Thyroid gland (tissue), 4 donors: ENCODE results near the gene TPCN1.

ENCODE experiments used
- POLR2A ChIP-seq, 2 donors: fragments of 450-650 bp; IDR thresholded peaks; one replicate each; pipeline ENCODE4 v1.6.1; 2017; ENCODE audit warnings: antibody characterized with exemption in 2 of 2, mild to moderate bottlenecking in 2 of 2, moderate library complexity in 1 of 2
- TF ChIP-seq, protein P1 (sequence below), 6 experiments: fragments of 200-600 bp in 3 of 6; fragments of 450-650 bp in 3 of 6; sonication (generic) in 3 of 6; IDR thresholded peaks; one replicate each; pipeline ENCODE4 v1.5.1; 2016 to 2019; ENCODE audit warnings: antibody characterized with exemption in 6 of 6, mild to moderate bottlenecking in 2 of 6, inconsistent platforms in 1 of 6, moderate library complexity in 1 of 6

DNA sequence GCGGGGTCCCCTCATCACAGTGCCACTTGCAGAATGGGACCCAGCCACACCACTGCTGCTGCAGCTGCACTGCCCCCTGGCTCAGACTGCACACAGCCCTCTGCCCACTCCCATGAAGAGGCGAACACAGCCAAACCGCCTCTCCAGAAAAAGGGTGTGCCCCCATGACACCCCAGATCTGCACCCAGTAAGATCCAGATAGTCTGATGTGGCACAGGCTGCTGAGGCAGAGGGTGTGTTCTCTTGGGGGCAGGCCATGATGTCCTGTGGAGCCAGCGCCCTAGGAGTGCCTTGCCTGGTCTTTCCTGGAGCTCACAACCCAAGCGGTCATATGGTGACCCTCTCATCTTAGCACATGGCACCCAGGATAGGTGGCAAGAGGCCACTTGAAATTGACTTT lies 69.2 kb downstream of the TPCN1 start:
- no peak for TF ChIP-seq POLR2A (IDR thresholded peaks at IDR 0.05)
- TF ChIP-seq, protein P1, sequence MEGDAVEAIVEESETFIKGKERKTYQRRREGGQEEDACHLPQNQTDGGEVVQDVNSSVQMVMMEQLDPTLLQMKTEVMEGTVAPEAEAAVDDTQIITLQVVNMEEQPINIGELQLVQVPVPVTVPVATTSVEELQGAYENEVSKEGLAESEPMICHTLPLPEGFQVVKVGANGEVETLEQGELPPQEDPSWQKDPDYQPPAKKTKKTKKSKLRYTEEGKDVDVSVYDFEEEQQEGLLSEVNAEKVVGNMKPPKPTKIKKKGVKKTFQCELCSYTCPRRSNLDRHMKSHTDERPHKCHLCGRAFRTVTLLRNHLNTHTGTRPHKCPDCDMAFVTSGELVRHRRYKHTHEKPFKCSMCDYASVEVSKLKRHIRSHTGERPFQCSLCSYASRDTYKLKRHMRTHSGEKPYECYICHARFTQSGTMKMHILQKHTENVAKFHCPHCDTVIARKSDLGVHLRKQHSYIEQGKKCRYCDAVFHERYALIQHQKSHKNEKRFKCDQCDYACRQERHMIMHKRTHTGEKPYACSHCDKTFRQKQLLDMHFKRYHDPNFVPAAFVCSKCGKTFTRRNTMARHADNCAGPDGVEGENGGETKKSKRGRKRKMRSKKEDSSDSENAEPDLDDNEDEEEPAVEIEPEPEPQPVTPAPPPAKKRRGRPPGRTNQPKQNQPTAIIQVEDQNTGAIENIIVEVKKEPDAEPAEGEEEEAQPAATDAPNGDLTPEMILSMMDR (IDR thresholded peaks at IDR 0.05) = no peak
